SIG-M5 (cell line): ENCODE results near the gene SERPINA3.
"Not testable (repeated sequence)": the region's sequence is repeated elsewhere in the genome, so short reads cannot be mapped to it uniquely, and the experiment has no call there.

Source experiments
- DNase-seq: peaks from one replicate; lab custom pipeline; 2025; lab: John Stamatoyannopoulos, UW

Gene SERPINA3

DNA sequence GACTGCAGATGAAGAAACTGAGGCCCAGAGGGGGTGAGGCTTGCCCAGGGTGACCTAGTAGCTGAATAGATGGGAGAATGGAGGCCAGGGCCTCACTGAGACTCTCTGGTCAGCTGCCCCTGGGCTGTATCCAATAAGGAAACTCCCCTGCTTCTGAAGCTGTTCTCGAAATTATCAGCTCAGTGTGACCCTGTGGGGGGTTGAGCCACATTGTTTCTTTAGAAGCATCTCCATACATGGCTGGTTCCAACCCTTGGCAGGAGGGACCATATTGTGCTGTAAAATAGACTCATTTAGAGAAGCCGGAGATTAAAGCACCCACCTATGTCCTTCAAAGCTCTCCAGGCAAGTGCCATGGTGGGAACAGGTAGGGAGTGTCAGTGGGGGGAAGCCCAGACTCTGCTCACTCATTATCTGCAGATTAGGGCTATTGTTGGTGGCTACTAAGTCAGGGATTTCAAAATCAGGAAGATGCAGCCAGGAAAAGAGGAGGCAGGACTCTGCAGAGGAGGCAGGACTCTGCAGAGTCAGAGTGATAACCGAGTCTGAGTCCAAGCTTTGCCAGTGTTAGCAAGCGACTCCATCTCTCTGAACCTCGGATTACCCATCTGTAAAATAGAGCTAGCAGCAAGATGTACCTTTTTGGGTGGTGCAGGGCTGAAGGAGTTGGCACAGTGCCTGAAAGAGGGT lies 27.5 kb upstream of the SERPINA3 start:
- no peak for DNase-seq

DNA sequence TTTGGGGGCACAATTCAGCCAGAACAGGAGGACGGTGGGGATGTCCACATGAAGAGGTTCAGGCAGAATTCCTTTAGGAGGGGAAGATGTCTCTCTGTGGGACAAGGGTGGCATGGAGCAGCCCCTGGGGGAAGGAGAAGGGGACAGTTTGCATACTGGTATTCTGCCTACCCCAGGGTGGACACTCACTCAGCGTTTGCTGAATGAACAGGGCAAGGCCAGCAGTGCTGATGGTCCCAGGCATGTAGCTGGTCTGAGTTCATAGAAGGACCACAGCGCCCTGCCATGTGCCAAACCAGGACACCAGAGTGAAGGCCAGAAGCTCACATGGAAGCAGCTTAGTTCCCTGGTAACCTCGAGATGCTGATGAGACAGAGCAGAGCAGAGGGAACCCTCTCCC lies 25.6 kb upstream of the SERPINA3 start:
- no peak for DNase-seq

DNA sequence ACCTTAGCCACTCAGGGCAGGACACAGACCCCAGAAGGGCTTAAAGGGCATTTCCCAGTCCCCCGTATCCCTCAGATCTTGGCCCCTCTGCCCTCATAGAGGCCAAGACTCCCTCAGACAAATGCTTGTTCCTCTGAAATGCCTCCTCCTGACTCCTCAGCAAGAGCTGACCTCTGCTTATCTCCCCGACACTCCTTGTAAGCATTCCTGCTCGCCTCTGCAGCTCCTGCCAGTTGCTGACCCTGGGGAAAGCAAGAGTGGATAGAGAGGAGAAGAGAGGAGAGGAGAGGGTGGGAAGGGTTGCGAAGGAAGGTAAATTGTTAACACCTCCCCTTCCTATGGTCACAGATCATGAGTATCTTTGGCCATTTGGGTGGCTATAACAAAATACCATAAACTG lies 23.9 kb upstream of the SERPINA3 start:
- no peak for DNase-seq

DNA sequence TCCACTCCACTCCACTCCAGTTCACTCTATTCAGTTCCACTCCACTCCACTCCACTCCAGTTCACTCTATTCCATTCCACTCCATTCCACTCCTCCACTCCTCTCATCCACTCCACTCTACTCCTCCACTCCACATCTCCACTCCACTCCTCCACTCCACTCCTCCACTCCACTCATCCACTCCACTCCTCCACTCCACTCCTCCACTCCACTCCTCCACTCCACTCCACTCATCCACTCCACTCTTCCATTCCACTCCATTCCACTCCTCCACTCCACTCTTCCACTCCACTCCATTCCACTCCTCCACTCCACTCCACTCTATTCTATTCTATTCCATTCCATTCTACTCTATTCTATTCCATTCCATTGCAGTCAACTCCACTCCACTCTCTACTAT lies 21.1 kb upstream of the SERPINA3 start:
- no peak for DNase-seq

DNA sequence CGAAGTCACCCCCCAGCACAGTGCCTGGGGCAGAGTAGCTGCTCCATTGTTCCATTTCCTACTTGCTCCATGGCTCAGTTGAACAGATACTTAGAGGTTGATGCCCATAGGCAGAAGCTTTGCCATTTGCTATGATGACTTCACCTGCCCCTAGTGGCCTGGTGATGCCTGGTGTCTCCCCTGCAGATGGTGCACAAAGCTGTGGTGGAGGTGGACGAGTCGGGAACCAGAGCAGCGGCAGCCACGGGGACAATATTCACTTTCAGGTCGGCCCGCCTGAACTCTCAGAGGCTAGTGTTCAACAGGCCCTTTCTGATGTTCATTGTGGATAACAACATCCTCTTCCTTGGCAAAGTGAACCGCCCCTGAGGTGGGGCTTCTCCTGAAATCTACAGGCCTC lies 20.3 kb upstream of the SERPINA3 start:
- no peak for DNase-seq

DNA sequence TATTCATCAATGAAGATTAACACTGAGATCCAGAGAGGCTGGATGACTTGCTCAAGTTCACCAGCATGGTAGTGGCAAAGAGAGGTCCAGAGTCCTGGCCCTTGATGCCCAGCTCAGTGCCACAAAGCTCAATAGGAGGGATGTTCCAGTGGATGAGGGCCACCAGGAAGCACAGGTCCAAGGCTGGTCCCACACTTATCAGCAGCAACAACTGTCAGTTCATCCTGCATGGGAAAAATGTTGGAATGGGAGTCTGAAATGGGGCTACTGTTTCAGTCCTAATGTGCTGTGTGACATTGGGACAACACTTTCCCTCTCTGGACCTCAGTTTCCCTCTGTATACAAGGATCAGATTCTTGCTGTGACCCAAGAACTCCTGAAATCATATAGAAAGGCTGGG lies 19.7 kb upstream of the SERPINA3 start:
- no peak for DNase-seq

DNA sequence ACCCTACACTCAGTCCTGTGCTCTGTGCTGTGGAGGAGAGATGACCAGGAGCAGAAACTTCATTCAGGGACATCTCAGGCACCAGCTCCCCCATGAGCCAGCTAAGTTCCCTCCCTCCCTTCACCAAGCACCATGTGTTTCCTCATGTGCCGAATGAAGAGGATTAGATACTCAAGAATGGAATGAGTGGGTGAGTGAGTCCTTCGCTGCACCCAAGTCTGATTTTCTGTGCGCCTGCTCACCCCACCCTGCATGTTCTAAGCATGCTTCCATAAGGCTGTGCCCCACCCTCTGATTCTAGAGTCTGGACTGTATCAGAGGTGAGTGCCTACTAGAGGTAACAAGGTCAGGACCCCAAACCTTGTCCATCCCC lies 18.8 kb upstream of the SERPINA3 start:
- no peak for DNase-seq

DNA sequence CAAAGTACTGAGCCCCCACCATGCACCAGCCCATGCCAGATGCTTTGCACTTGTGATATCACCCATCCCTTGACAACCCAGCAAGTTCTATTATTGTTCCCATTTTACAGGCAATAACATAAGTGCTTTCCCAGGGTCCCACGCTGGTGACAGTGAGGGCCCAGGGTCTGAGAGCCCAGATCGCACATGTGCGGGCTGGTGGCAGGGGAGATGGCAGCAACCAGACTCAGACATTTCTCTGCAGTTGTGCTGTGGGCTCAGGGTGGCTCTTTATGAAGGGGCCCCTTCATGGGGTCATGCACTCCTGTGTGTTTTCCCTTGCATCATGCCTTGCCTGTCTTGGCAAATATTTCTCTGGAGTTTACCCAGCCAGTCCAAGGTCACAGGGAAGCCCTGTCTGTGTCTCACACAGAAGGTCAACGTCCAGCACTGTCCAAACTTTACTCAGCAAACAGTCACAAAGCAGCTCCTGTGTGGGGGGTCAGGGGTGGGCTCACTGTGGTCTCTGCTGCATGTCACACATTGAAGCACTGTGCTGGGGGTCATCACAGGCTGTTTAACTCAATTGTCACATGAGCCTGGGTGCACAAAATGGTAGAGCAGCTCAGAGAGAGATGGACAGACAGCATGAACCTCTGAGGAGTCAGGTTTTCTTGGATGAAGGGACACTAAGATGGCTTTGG lies 18.3 kb upstream of the SERPINA3 start:
- no peak for DNase-seq

DNA sequence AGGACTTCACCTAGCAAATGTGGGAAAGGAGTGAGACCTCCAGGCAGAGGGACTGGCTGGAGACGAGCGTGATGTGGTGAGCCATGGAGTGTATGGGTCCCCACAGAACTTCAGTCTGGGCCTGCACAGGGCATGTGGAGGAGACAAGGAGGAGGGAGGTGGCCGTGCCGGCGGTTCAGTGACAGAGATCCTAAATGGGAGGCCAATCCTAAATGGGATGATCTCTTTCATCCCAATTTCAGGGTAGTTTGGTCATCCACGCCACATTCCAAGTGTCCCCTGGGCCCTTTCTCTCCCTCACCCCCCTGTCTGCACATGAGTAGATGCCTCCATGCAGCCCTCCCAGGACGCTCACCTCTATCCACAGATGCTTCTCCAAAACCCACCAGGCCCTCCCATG lies 17.8 kb upstream of the SERPINA3 start:
- no peak for DNase-seq

DNA sequence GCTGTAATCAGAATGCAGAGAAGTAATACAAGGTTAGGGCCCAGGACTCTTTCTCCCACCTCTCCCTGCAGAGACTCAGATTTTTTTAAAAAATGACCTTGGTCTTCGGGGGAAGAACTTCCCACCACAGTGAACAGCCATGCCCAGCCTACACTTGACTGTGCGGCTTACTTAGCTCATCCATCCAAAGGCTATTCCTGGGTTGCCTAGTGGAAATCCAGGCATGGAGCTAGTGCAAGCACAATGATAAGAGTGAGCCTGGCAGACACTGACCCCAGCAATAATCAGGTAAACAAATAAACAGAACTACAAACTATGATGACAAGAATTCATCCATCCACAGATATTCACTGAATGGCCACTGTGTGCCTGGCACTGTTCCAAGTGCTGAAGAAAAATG lies 16.3 kb upstream of the SERPINA3 start:
- DNase-seq = no peak

DNA sequence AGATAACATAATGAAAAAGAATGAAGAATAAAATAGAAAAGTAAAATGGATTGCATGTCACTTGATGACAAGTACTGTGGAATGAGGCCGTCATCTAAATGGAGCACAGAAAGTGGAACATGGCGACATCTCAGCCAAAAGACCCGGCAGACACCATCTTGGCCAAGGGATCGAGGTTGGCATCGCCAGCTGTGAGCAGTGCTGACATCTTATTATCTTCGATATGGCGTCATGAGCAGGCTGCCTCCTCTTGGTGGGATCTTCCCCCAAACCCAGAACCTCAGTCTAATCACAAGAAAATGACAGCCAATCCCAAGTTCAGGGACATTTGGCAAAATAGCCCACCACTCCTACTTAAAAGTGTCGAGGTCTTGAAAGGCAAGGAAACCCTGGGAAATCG lies 15.8 kb upstream of the SERPINA3 start:
- DNase-seq = no peak

DNA sequence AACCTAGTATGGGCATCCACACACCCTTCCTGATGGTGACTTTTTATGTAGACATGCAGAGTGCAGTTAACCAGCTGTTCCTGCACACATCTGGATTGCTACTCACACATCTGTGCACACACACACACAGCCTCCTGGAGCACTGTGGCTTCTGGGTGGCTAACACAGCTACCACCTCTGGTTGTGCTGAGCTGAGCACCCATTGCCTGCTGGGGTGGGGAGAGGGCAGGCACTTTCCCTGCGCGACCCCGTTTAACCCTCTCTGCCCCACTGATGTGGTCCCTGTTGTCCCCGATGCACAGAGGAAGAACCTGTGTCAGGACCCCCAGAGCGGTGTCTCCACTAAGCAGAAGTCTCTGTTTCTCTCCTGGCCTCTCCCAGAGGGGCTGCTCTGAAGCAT lies 14.4 kb upstream of the SERPINA3 start:
- no peak for DNase-seq

DNA sequence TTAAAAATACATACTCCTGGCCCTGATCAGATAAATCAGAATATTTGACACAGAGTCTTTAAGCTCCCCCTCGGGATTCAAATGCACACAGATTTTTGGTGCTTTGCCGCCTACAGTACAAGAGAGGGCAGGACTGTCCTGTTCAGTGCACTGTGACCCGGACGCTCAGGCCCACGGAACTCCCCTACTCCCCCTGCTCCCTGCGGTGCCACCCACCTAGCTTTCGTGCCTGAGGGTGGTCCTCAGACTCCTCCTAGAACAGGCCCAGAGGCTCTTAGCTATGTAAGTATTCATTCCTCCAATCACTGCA lies 13.7 kb upstream of the SERPINA3 start:
- DNase-seq = no peak

DNA sequence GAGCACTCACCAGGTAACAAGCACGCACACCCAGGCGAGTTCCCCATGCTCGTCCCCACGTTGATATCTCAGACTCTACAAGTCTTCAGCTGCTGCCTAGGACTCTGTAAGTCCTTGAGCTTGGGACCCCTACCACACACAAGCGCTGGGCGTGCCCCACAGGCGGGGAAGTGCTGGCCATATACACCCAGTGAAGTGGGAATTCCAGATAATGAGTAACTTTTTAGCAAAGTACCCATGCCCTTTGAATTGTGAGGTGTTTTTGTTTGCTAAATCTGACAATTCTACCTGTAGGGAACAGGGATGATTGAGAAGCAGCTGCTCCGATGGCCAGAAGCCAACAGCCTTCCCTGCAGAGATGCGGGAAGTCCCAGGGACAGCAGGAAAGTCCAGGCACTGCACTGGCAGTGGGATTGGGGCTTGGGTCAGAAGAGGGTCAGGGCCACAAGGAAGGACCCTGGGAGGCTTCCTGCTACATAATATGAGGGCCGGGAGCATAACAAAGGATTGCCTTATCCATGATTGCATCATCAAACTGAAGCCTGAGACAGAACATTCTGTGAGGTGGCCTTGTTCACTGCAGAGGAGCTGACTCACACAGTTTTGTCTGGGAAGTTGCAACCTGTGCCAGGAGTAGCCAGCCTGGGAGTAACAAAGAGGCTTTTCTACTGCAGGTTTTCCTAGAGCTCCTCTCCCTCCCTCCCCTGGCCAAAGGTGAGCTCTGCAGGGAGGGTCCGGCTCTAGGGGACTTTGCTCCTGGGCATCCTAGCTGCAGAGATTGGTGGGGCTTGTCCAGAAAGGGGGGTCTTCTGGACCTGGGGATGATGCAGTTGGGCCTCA lies 13.2 kb upstream of the SERPINA3 start:
- no peak for DNase-seq

DNA sequence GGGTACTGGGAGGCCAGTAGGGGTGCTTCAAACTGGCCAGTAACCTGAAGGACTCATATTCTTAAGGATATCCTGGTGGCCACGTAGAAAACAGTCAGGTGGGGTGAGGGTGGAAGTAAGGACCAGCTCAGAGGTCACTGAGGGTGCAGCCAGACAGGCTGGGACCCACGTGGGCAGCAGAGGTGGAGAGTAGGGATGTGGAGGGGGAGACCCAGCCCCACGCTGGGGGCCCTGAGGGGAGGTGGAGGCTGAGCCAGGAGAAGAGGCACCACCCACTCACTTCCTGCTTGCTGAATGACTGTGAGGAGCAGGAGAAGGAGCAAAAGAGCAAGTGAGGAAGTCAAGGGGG lies 12.6 kb upstream of the SERPINA3 start:
- no peak for DNase-seq

DNA sequence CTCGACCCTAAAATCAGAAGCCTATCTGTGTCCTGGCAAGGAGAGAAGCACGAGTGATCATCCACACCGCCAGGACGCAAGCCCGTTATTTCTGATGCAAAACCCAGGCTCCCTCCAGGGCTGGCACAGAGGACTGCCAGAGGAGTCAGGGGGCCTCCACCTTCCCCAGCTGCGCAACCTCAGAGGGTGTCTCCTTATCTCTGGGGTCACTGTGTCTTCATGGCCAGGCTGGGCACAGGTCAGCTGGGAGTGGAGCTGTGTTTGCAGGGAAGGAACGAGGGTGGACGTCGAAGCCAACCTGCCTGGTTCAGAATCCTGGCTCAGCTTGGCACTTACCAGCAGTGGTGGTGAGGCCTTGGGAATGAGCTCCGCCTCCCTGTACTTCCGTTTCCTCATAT lies 12.0 kb upstream of the SERPINA3 start:
- no peak for DNase-seq

DNA sequence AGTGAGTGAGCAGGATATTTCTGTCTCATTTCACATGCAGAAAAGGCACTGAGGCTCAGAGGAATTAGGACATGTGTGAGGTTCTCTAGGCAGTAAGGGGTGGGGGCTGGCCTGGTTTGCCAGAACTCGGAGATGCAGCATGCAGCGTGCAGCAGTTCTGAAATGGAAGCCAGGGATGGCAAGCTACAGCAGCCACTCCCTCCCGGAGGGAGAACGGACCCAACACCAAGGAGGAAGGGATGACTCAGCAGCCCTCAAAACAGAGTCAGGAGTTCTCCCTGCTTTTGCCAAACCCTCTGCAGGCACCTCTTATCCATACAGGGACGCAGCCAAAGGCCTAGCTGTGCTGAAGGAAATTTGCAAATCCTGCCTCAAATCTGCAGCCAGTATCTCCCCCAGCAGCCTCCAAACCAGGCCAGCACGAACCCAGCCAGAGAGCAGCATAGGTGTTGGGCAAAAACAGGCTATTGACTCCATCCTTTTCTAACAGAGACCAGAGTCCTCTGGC lies 10.3 kb upstream of the SERPINA3 start:
- no peak for DNase-seq

DNA sequence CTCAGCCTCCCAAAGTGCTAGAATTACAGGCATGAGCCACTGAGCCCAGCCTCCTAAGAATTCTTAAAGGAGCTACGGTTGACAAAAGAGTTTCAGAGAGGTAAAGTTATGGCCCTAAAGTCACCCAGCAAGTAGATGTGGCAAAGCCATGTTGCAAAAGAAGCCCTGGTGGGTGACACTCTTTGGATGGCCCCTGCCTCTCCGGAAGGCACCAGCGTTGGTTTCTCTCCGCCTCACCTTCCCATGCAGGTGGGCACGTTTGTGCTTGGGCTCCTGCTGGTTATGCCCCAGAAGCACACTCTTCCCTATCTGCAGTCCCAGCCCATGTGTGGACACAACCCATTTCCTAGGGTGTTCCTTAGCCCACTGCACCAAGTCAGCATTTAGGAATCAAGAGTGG lies 9.5 kb upstream of the SERPINA3 start:
- no peak for DNase-seq

DNA sequence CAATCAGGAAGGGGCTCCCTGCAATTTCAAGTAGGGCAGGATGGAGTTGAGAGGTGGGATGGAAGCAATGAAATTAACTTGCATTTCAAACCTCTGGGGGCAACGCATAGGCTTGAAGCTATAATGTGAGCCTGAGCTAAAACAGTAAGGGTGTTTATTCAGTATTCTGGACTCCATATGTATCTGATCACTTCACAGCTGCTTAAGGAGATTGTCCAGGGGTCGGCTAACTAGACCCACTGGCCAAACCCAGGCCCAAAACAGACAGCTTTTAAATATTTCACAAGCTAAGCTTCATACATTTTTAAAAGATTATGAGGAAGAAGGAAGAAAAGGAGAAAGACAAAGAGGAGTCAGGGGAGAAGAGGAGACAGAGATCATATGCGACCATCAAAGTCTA lies 6.8 kb upstream of the SERPINA3 start:
- DNase-seq = no peak

DNA sequence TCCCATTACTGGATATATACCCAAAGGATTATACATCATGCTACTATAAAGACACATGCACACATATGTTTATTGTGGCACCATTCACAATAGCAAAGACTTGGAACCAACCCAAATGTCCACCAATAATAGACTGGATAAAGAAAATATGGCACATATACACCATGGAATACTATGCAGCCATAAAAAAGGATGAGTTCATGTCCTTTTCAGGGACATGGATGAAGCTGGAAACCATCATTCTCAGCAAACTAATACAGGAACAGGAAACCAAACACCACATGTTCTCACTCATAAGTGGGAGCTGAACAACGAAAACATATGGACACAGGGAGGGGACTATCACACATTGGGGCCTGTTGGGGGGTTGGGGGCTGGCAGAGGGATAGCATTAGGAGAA lies 3.2 kb upstream of the SERPINA3 start:
- DNase-seq = not testable (repeated sequence)

DNA sequence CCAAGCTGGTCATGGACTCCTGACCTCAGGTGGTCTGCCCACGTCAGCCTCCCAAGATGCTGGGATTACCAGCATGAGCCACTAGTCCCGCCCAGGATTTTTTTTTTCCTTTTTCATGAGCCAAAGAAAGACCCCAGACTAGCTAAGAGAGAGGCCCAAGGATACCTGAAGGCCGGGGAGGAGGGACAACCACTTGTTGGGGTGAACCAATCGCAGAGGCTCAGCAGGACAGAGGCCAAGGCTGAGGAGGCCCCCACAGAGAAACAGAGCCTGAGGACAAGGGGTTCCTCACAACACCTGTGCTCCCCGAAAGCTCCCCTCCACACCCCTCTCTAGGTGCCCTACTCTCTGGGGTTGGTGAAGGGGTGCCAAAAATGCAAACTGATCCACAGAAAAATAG lies 1.0 kb upstream of the SERPINA3 start:
- DNase-seq = no peak

DNA sequence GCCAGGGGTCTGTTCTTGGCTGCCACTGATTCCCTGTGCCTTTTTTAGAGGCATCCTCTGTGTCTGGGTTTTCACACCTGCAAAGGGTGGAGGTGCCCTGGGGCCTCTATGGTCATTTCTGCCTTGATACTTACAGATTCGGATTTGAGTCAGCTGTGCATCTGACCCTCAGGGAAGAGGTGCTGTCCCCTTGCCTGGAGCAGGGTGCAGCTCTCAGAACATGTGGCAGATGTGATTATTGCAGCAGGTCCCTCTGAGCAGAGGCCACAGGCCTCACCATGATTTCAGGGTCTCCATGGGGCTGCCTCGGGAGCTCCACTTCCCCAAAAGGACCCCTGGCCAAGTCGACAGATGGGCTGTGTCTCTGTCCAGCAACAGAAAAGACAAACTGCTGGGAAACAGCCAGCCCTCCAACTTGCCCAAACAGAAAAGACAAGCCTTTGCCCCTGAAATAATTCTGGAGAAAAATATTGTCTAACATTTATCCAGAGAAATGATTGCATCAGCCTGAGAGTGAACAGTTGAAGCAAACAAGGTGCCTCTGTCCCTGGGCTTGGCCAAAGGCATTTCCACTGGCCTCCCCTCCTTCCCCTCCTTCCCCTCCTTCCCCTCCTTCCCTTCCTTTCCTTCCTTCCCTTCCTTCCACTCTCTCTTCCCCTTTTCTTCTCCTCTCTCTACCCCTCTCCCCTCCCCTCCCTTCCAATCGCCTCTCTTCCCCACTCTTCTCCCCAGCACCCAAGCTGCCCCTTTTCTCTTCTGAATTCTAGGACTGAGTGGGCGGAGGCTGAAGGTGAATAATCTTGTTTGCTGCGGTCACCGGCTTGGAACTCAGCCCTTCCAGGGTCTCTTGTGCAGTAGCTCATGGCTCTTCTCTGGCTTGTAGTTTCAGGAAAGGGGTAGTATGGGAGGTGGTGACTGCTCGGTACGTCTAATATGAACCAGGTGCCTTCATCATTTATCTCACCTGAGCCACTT lies 676 bp downstream of the SERPINA3 start:
- no peak for DNase-seq
